Astrocyte (in vitro differentiated cells and primary cell): ENCODE measurements around the gene PDE6D. TPM values are rescaled to one million over a fixed set of nuclear protein-coding genes. Genes with fewer than 3 reads are reported as not detected.

Source experiments
- DNase-seq: peaks from one replicate; pipeline ENCODE4 v3.0.0-alpha.2; 2010; ENCODE audit warnings: low read depth
- FAIRE-seq: peaks from 2 replicates; lab custom pipeline; 2011; peaks lifted over from hg19 to GRCh38; lab: Jason Lieb, UNC
- H2AFZ ChIP-seq: 2 replicates; pipeline ENCODE4 v1.6.0; 2012; ENCODE audit warnings: low read depth, low read length, inconsistent platforms
- H3K27ac ChIP-seq: 2 replicates; pipeline ENCODE4 v1.5.1; 2011; ENCODE audit warnings: low read depth, low read length, inconsistent platforms
- H3K27me3 ChIP-seq: 2 replicates; pipeline ENCODE4 v1.6.0; 2011; ENCODE audit warnings: low read length, inconsistent platforms; ENCODE audit not compliant: insufficient read depth
- H3K36me3 ChIP-seq: 2 replicates; pipeline ENCODE4 v1.5.1; 2011; ENCODE audit warnings: low read length, inconsistent platforms; ENCODE audit not compliant: insufficient read depth
- H3K4me1 ChIP-seq: 2 replicates; pipeline ENCODE4 v1.5.1; 2011; ENCODE audit warnings: low read length, inconsistent platforms; ENCODE audit not compliant: insufficient read depth
- H3K4me2 ChIP-seq: 2 replicates; pipeline ENCODE4 v1.6.0; 2012; ENCODE audit warnings: low read length, inconsistent platforms
- H3K4me3 ChIP-seq: 2 replicates; pipeline ENCODE4 v1.5.1; 2011; ENCODE audit warnings: low read depth, mild to moderate bottlenecking, low read length, inconsistent platforms; ENCODE audit not compliant: insufficient read depth
- H3K79me2 ChIP-seq: 2 replicates; pipeline ENCODE4 v1.6.0; 2012; ENCODE audit warnings: mild to moderate bottlenecking, low read length, inconsistent platforms; ENCODE audit not compliant: insufficient read depth
- H3K9ac ChIP-seq: 2 replicates; pipeline ENCODE4 v1.6.0; 2012; ENCODE audit warnings: mild to moderate bottlenecking, low read length, inconsistent platforms
- H3K9me3 ChIP-seq: 2 replicates; pipeline ENCODE4 v1.5.1; 2012; ENCODE audit warnings: low read depth, mild to moderate bottlenecking, low read length, inconsistent platforms; ENCODE audit not compliant: insufficient read depth
- H4K20me1 ChIP-seq: 2 replicates; pipeline ENCODE4 v1.6.0; 2012; ENCODE audit warnings: low read length, inconsistent platforms; ENCODE audit not compliant: insufficient read depth
- H3K27ac Mint-ChIP-seq: one replicate; pipeline ENCODE4 v1.8.0; 2021; ENCODE audit warnings: mild to moderate bottlenecking, mixed read lengths; ENCODE audit not compliant: unreplicated experiment
- H3K27me3 Mint-ChIP-seq: one replicate; pipeline ENCODE4 v1.8.0; 2021; ENCODE audit warnings: low read depth, mixed read lengths; ENCODE audit not compliant: unreplicated experiment
- H3K36me3 Mint-ChIP-seq: one replicate; pipeline ENCODE4 v1.8.0; 2021; ENCODE audit warnings: low read depth, mixed read lengths; ENCODE audit not compliant: unreplicated experiment
- H3K4me1 Mint-ChIP-seq: one replicate; pipeline ENCODE4 v1.8.0; 2021; ENCODE audit warnings: low read depth, mixed read lengths; ENCODE audit not compliant: unreplicated experiment
- H3K4me3 Mint-ChIP-seq: one replicate; pipeline ENCODE4 v1.8.0; 2021; ENCODE audit warnings: mild to moderate bottlenecking, moderate library complexity, mixed read lengths; ENCODE audit not compliant: unreplicated experiment
- H3K9me3 Mint-ChIP-seq: one replicate; pipeline ENCODE4 v1.8.0; 2021; ENCODE audit warnings: mild to moderate bottlenecking, mixed read lengths; ENCODE audit not compliant: unreplicated experiment
- CTCF ChIP-seq: IDR thresholded peaks from 2 replicates; pipeline ENCODE4 v1.5.1; 2011; ENCODE audit warnings: low read depth, mild to moderate bottlenecking, inconsistent platforms, low read length, moderate library complexity; ENCODE audit not compliant: insufficient read depth
- EZH2 ChIP-seq: IDR thresholded peaks from 2 replicates; pipeline ENCODE4 v1.6.1; 2012; ENCODE audit warnings: mild to moderate bottlenecking, low read length, inconsistent platforms; ENCODE audit not compliant: insufficient read depth
- total RNA-seq: library from RNA; stranded (reverse); gene quantifications from 2 replicates; pipeline ENCODE4 v1.2.1, GENCODE V29; 2021

PDE6D gene
- total RNA-seq, 1 donor from 2014 or later = 19.0 TPM

DNA sequence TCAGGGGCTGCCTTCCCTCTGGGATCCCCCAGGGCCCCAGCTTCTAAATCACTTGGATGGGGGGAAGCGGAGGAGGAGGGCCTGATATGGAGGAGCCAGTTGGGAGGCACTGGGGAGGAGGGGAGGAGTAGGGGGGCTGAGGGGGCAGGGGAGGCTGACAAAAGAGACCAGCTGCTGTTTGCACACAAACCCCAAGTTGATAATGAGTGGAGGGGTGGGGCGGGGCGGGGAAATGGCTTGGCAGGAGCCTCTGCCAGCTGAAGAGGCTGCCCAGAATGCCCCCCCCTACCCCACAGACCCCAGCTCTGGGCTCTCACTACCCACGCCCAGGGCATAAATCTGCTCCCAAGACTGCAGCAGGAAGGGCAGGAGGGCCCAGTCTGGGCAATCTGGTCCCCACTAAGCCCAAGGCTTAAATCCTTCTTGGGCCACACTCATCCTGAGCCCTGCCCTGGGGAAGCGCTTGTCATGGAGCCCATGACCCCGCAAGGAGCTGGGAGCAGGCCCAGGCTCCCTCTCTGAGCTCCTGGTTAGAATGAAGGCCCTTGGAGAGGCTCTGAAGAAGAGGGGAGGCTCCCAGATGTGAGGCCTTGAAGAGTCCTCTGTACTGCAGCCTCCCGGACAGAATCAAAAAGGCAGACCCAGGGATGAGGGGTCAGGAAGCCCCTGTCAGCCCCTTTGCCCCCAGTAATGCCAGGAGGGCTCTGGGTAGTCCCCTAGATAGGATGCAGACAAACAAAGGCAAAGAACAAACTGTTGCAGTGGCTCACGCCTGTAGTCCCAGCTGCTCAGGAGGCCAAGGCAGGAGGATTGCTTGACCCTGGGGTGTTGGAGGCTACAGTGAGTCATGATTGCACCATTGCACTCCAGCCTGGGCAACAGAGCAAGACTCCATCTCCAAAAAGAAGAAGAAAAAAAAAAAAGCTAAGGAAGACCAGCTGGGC is 97.5 kb downstream of the PDE6D start:
- H2AFZ ChIP-seq = no peak overlapping the region
- no peaks in the 10 kb centered on the region for H4K20me1 ChIP-seq
- FAIRE-seq = no peak
- H3K9me3 ChIP-seq = no peaks in the 10 kb centered on the region
- H3K9ac ChIP-seq = no peak overlapping the region
- H3K27me3 Mint-ChIP-seq = peaks cover 13% of the 10 kb centered on the region
- peaks cover 4% of the 10 kb centered on the region for H3K4me1 Mint-ChIP-seq
- no peak overlapping the region for H3K4me3 ChIP-seq
- no peak for DNase-seq
- no peak overlapping the region for H3K27ac ChIP-seq
- H3K9me3 Mint-ChIP-seq = no peaks in the 10 kb centered on the region
- peaks cover 11% of the 10 kb centered on the region for H3K4me1 ChIP-seq
- no peak overlapping the region for H3K4me2 ChIP-seq
- no peak overlapping the region for H3K4me3 Mint-ChIP-seq
- H3K36me3 Mint-ChIP-seq = no peaks in the 10 kb centered on the region
- no peaks in the 10 kb centered on the region for H3K36me3 ChIP-seq
- no peak for TF ChIP-seq EZH2
- TF ChIP-seq CTCF = no peak
- H3K27me3 ChIP-seq = no peaks in the 10 kb centered on the region
- no peak overlapping the region for H3K27ac Mint-ChIP-seq
- no peaks in the 10 kb centered on the region for H3K79me2 ChIP-seq

DNA sequence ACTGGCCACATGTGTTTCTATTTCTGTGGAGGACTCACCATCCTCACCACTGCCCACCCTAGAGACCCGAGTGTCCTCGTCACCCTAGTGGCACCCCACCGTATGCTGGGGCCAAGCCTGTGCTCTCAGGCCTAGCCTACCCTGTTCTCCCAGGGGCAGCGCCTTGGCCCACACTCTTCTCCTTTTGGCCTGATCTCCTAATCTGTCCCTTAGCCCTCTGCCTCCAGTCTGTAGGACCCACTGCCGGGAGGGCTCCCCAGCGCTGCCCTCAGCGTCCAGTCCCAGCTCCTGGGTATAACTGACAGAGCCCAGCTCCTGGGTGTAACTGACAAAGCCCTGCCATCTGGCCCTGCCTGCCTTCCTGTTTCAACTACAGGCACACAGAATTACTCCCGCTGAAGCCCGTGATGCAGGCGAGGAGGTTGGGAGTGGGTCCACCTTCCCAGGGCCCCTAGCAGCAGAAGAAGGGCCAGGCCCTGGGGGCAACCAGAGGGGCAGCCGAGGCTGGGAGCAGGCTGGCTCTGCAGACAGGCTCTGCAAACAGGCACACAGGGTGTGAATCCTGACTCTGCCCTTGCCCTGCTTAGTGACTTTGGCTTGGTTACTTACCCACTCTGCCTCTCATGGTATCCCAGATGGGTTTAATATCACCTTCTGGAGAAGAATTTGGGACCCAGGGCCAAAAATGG is 98.3 kb downstream of the PDE6D start:
- Histone ChIP-seq H3K79me2 (no peaks in the 10 kb centered on the region), H3K9ac (no peak overlapping the region), H3K9me3 (no peaks in the 10 kb centered on the region), H3K36me3 (no peaks in the 10 kb centered on the region), H3K27ac (no peak overlapping the region), H3K4me1 (peaks cover 11% of the 10 kb centered on the region), H3K27me3 (no peaks in the 10 kb centered on the region), H3K4me3 (no peak overlapping the region), H4K20me1 (no peaks in the 10 kb centered on the region), H2AFZ (no peak overlapping the region), H3K4me2 (no peak overlapping the region)
- no peak for DNase-seq
- no peak overlapping the region for H3K27ac Mint-ChIP-seq
- H3K4me3 Mint-ChIP-seq = peak overlapping the region; percentile 67
- TF ChIP-seq CTCF (no peak), EZH2 (no peak)
- H3K36me3 Mint-ChIP-seq = no peaks in the 10 kb centered on the region
- H3K27me3 Mint-ChIP-seq = peaks cover 13% of the 10 kb centered on the region
- H3K4me1 Mint-ChIP-seq = peaks cover 4% of the 10 kb centered on the region
- no peak for FAIRE-seq
- no peaks in the 10 kb centered on the region for H3K9me3 Mint-ChIP-seq

Other genes with a start within 250 kb of the PDE6D start
- not detected in 2 replicates for gene TEX44, start 188.4 kb downstream of the PDE6D start, total RNA-seq
- gene PTMA, start 72.8 kb downstream of the PDE6D start, total RNA-seq = 396 and 469 TPM in 2 replicates
- 39.6 and 45.0 TPM in 2 replicates for gene COPS7B, start 5.2 kb upstream of the PDE6D start, total RNA-seq
- gene NPPC, start 145.1 kb upstream of the PDE6D start, total RNA-seq = 0.66 and 0.84 TPM in 2 replicates
- 20.5 and 24.0 TPM in 2 replicates for gene DIS3L2, start 180.4 kb upstream of the PDE6D start, total RNA-seq